GM12878 (cell line): ENCODE data around the gene SMC5. TPM values are rescaled to one million over a fixed set of nuclear protein-coding genes. Genes with fewer than 3 reads are reported as not detected.

ENCODE experiments used
- ATAC-seq: fragments of 200-7000 bp; cut with Tn5 transposase; 3 replicates; pipeline ENCODE4 v1.9.1; 2020; ENCODE audit warnings: mild to moderate bottlenecking, moderate library complexity
- BruUV-seq: library from RNA; stranded (reverse); fragments of 400-500 nt; replicated peaks from 2 replicates; lab custom pipeline; 2021; lab: Mats Ljungman, UMichigan
- CTCF ChIA-PET: fragments of 300-600 bp; sonication (Branson Sonifier 250); formaldehyde crosslinking; extraction: SDS; loops from one replicate; lab custom pipeline; 2021; ENCODE audit warnings: inconsistent platforms; lab: Yijun Ruan, JAX
- POLR2A ChIA-PET: fragments of 350-600 bp; formaldehyde crosslinking; extraction: SDS; loops from one replicate; lab custom pipeline; 2021; ENCODE audit warnings: inconsistent platforms; lab: Charles Lee
- RAD21 ChIA-PET: fragments of 300-600 bp; sonication (Branson Sonifier 250); formaldehyde crosslinking; loops from one replicate; lab custom pipeline; 2023; ENCODE audit warnings: antibody characterized with exemption; ENCODE audit not compliant: unreplicated experiment; lab: Charles Lee
- SMC1A ChIA-PET: fragments of 300-600 bp; sonication (Branson Sonifier 250); formaldehyde crosslinking; loops from one replicate; lab custom pipeline; 2023; ENCODE audit not compliant: unreplicated experiment, uncharacterized antibody; lab: Charles Lee
- DNase-seq: peaks from one replicate; pipeline ENCODE4 v3.0.0-alpha.2; 2011; ENCODE audit warnings: low read depth, low spot score
- FAIRE-seq: peaks from 3 replicates; lab custom pipeline; 2011; peaks lifted over from hg19 to GRCh38; lab: Jason Lieb, UNC
- H2AFZ ChIP-seq: 2 replicates; pipeline ENCODE4 v1.6.0; 2011; ENCODE audit warnings: low read depth, low read length, control low read depth; ENCODE audit not compliant: control insufficient read depth
- H3K27ac ChIP-seq: 2 replicates; pipeline ENCODE4 v1.5.1; 2011; ENCODE audit warnings: control low read depth; ENCODE audit not compliant: control insufficient read depth, insufficient read depth
- H3K27me3 ChIP-seq, 2 experiments: replicated peaks in 1 of 2; 2 replicates each; pipeline versions ENCODE4 v1.6.0 to v1.6.1; 2011; ENCODE audit warnings: low read length in 1 of 2; ENCODE audit not compliant: control insufficient read depth in 2 of 2, insufficient read depth in 2 of 2
- H3K36me3 ChIP-seq, 2 experiments: 2 replicates each; pipeline ENCODE4 v1.5.1; 2011; ENCODE audit warnings: low read length in 1 of 2; ENCODE audit not compliant: control insufficient read depth in 2 of 2, insufficient read depth in 2 of 2
- H3K4me1 ChIP-seq: 2 replicates; pipeline ENCODE4 v1.6.1; 2011; ENCODE audit warnings: mild to moderate bottlenecking, low read length, moderate library complexity, mixed read lengths; ENCODE audit not compliant: control insufficient read depth, insufficient read depth
- H3K4me2 ChIP-seq: 2 replicates; pipeline ENCODE4 v1.6.0; 2011; ENCODE audit warnings: control low read depth; ENCODE audit not compliant: control insufficient read depth, insufficient read depth
- H3K4me3 ChIP-seq: fragments of 200-600 bp; sonication (generic); 2 replicates; pipeline ENCODE4 v1.5.1; 2016
- H3K79me2 ChIP-seq: 2 replicates; pipeline ENCODE4 v1.6.0; 2011; ENCODE audit warnings: low read length; ENCODE audit not compliant: control insufficient read depth, insufficient read depth
- H3K9ac ChIP-seq: 2 replicates; pipeline ENCODE4 v1.8.0; 2011; ENCODE audit warnings: low read length, control low read depth, mixed read lengths; ENCODE audit not compliant: control insufficient read depth, insufficient read depth
- H3K9me3 ChIP-seq: replicated peaks from 3 replicates; pipeline ENCODE4 v1.5.1; 2011; ENCODE audit warnings: mild to moderate bottlenecking, low read length; ENCODE audit not compliant: control insufficient read depth, insufficient read depth
- H4K20me1 ChIP-seq: 2 replicates; pipeline ENCODE4 v1.6.0; 2011; ENCODE audit not compliant: control insufficient read depth, insufficient read depth
- BACH1 ChIP-seq: fragments of 450-650 bp; IDR thresholded peaks from 2 replicates; pipeline ENCODE4 v1.6.1; 2017; ENCODE audit warnings: mild to moderate bottlenecking, borderline replicate concordance
- BHLHE40 ChIP-seq, 2 experiments: fragments of 450-650 bp in 1 of 2; IDR thresholded peaks; 2 replicates each; pipeline ENCODE4 v1.6.1; 2011 to 2017; ENCODE audit warnings: low read depth in 2 of 2, borderline replicate concordance in 1 of 2, improper control_type of control experiment in 1 of 2, low read length in 1 of 2, mild to moderate bottlenecking in 1 of 2
- CHD1 ChIP-seq: IDR thresholded peaks from 2 replicates; pipeline ENCODE4 v1.6.1; 2012; ENCODE audit warnings: low read depth, low read length, improper control_type of control experiment
- ETV6 ChIP-seq, 2 experiments: fragments of 450-650 bp in 1 of 2; IDR thresholded peaks in 1 of 2; conservative IDR thresholded peaks in 1 of 2; 2 replicates each; pipeline ENCODE4 v1.6.1; 2014; ENCODE audit warnings: antibody characterized with exemption in 1 of 2, borderline replicate concordance in 1 of 2, low read depth in 1 of 2, mild to moderate bottlenecking in 1 of 2, moderate library complexity in 1 of 2
- FOXM1 ChIP-seq: IDR thresholded peaks from 2 replicates; pipeline ENCODE4 v1.6.1; 2012; ENCODE audit warnings: low read depth, mild to moderate bottlenecking, inconsistent platforms, low read length, moderate library complexity
- GABPA ChIP-seq: IDR thresholded peaks from 2 replicates; pipeline ENCODE4 v1.6.1; 2014; ENCODE audit warnings: antibody characterized with exemption, low read depth, mild to moderate bottlenecking, inconsistent platforms
- HCFC1 ChIP-seq: fragments of 150-350 bp; IDR thresholded peaks from 2 replicates; pipeline ENCODE4 v1.6.1; 2014; ENCODE audit warnings: low read length
- MEF2B ChIP-seq: fragments of 450-650 bp; IDR thresholded peaks from 2 replicates; pipeline ENCODE4 v1.6.1; 2018; ENCODE audit warnings: mild to moderate bottlenecking, moderate library complexity; ENCODE audit not compliant: partially characterized antibody, poor library complexity, severe bottlenecking
- MTA2 ChIP-seq: fragments of 450-650 bp; IDR thresholded peaks from 2 replicates; pipeline ENCODE4 v1.6.1; 2016; ENCODE audit warnings: low read depth, mild to moderate bottlenecking, moderate library complexity
- MXI1 ChIP-seq: fragments of 150-350 bp; IDR thresholded peaks from 2 replicates; pipeline ENCODE4 v1.6.1; 2011; ENCODE audit warnings: low read depth, mild to moderate bottlenecking, inconsistent platforms, low read length, improper control_type of control experiment
- NFYA ChIP-seq: IDR thresholded peaks from 2 replicates; pipeline ENCODE4 v1.6.1; 2011; ENCODE audit warnings: low read depth, mild to moderate bottlenecking, low read length, improper control_type of control experiment, borderline replicate concordance
- NRF1 ChIP-seq: conservative IDR thresholded peaks from 2 replicates; pipeline ENCODE4 v1.6.1; 2011; ENCODE audit warnings: mild to moderate bottlenecking, low read depth, low read length, improper control_type of control experiment
- TAF1 ChIP-seq: IDR thresholded peaks from 2 replicates; pipeline ENCODE4 v1.6.1; 2011; ENCODE audit warnings: mild to moderate bottlenecking, low read depth, low read length, borderline replicate concordance
- TBL1XR1 ChIP-seq: IDR thresholded peaks from 2 replicates; pipeline ENCODE4 v1.6.1; 2012; ENCODE audit warnings: low read depth, low read length, improper control_type of control experiment
- WGBS: methylation state at CpG from one replicate; pipeline ENCODE4 v1.1.6; 2016; ENCODE audit warnings: low lambda C conversion rate; ENCODE audit not compliant: insufficient replicate concordance, insufficient coverage; ENCODE audit errors: missing lambda C conversion rate; 5-methylcytosine and 5-hydroxymethylcytosine counted together
- in situ Hi-C: fragments of 300-500 bp; cut with MboI; formaldehyde crosslinking; loops from 9 replicates; pipeline ENCODE4 v1.14.3; 2018; ENCODE audit warnings: mixed read lengths
- intact Hi-C: fragments of 100-400 bp; cut with micrococcal nuclease; formaldehyde crosslinking; loops from one replicate; pipeline ENCODE4 v1.14.2; 2022; ENCODE audit not compliant: unreplicated experiment
- polyA plus RNA-seq, 11 experiments: library from polyadenylated mRNA; depleted of rRNA in 4 of 11; unstranded in 6 of 11; stranded (reverse) in 5 of 11; fragments of >200 nt; fragmentation: Nextera tagmentation in 4 of 11; fragmentation: Illumina TruSeq in 1 of 11; extraction: Ambion mirVana in 4 of 11; extraction: Trizol in 1 of 11; gene quantifications; 1 replicate in 1 of 11; 2 replicates in 10 of 11; pipeline versions ENCODE4 v1.2.1 to v1.2.3, GENCODE V29; 2011 to 2016; ENCODE audit warnings: inconsistent platforms in 2 of 11, missing spikeins in 2 of 11, low read depth in 1 of 11
- total RNA-seq, 4 experiments: library from RNA; depleted of rRNA in 3 of 4; stranded (reverse); fragments of >200 nt in 3 of 4; fragmentation: Illumina TruSeq in 1 of 4; extraction: Trizol in 1 of 4; gene quantifications; 2 replicates each; pipeline versions ENCODE4 v1.2.1 to v1.2.3, GENCODE V29; 2013 to 2021
- TF ChIP-seq, protein P1 (sequence below), 3 experiments: IDR thresholded peaks in 2 of 3; conservative IDR thresholded peaks in 1 of 3; 2 replicates each; pipeline ENCODE4 v1.5.1; 2011; ENCODE audit warnings: low read depth in 3 of 3, low read length in 3 of 3, mild to moderate bottlenecking in 3 of 3, control low read depth in 2 of 3, moderate library complexity in 2 of 3, inconsistent platforms in 1 of 3, mixed read lengths in 1 of 3; ENCODE audit not compliant: control insufficient read depth in 2 of 3, insufficient read depth in 1 of 3; ENCODE audit errors: extremely low read depth in 1 of 3

SMC5 gene
- total and polyA plus RNA-seq, 10 of the 15 experiments (the other 5 are each of a cell fraction or from before 2014, with no cell fraction given): 6.5 to 47.1 (median 22.9) TPM

DNA sequence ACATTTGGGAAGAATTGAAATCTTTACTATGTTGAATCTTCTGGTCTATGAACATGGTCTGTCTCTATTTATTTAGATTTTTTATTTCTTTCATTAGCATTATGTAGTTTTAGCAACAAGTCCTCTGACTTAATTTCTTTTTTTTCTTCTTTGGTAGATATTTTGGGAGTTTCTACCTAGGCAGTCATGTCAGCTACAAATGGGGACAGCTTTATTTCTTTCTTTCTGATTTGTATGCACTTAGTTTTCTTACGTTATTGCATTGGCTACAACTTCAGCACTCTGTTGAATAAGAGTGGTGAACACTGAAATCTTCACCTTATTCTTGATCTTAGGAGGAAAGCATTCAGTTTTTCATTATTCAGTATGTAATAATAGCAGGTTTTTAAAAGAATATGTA, 33.5 kb downstream of the SMC5 start:
- Histone ChIP-seq H2AFZ (no peak overlapping the region), H3K4me1 (no peaks in the 10 kb centered on the region), H3K27me3 (no peaks in the 10 kb centered on the region), H3K36me3 (peaks cover 2 to 6% of the 10 kb centered on the region in 2 experiments; a peak in 3 of 4 replicates), H3K79me2 (no peaks in the 10 kb centered on the region), H3K4me2 (no peak overlapping the region), H3K27ac (no peak overlapping the region)
- SMC1A ChIA-PET: interaction anchor here (1.2 to 1.3 kb wide), 2 partner anchors 8 to 74 kb away, joined by 3 to 4 read pairs; no protein-coding TSS in a partner anchor
- POLR2A ChIA-PET: no interaction called here
- ATAC-seq: no peak
- CTCF ChIA-PET: no interaction called here
- in situ Hi-C loops (no loop called here), intact Hi-C loops (no loop called here)
- DNase-seq: no peak
- RAD21 ChIA-PET: no interaction called here
- no peak for TF ChIP-seq FOXM1
- no peak for TF ChIP-seq MEF2B
- TF ChIP-seq, all 136 proteins: peak for 0
- Histone ChIP-seq H4K20me1 (no peaks in the 10 kb centered on the region), H3K4me3 (no peak overlapping the region), H3K9me3 (peaks cover 13% of the 10 kb centered on the region), H3K9ac (no peak overlapping the region)
- WGBS: 96% methylated on average over 1 of the region's 1 CpG
- no peak for FAIRE-seq
- BruUV-seq: no TSS peak

GRCh38 chr9:70293214-70293613, 34.4 kb downstream of the SMC5 start:
- WGBS: 92% methylated on average over 1 of the region's 1 CpG
- H4K20me1 ChIP-seq: no peaks in the 10 kb centered on the region
- H3K4me2 ChIP-seq: no peak overlapping the region
- H3K9ac ChIP-seq: no peak overlapping the region
- no peaks in the 10 kb centered on the region for H3K27me3 ChIP-seq
- intact Hi-C loops (no loop called here), in situ Hi-C loops (no loop called here)
- CTCF ChIA-PET: no interaction called here
- no peak overlapping the region for H3K27ac ChIP-seq
- SMC1A ChIA-PET: interaction anchor here (1.0 to 1.3 kb wide), 2 partner anchors 75 to 309 kb away, joined by 3 to 4 read pairs; no protein-coding TSS in a partner anchor
- FAIRE-seq (no peak), DNase-seq (no peak), ATAC-seq (no peak)
- peaks cover 13% of the 10 kb centered on the region for H3K9me3 ChIP-seq
- H3K4me1 ChIP-seq: no peaks in the 10 kb centered on the region
- no peak overlapping the region for H2AFZ ChIP-seq
- BruUV-seq: no TSS peak
- H3K4me3 ChIP-seq: no peak overlapping the region
- no peaks in the 10 kb centered on the region for H3K79me2 ChIP-seq
- POLR2A ChIA-PET: interaction anchor here (0.6 kb wide), 1 partner anchor 17 kb away, joined by 11 read pairs; no protein-coding TSS in a partner anchor
- RAD21 ChIA-PET: interaction anchor here (0.5 kb wide), 1 partner anchor 19 kb away, joined by 3 read pairs; no protein-coding TSS in a partner anchor
- peaks cover 4 to 6% of the 10 kb centered on the region in 2 experiments; a peak in 3 of 4 replicates for H3K36me3 ChIP-seq
- TF ChIP-seq TAF1 (no peak), BHLHE40 (IDR thresholded peaks at IDR 0.05; ENCODE audit: borderline replicate concordance in 1 of 2, low read depth in 2 of 2, low read length in 1 of 2) (no peak), GABPA (no peak), NRF1 (no peak), NFYA (no peak), TBL1XR1 (no peak), MTA2 (no peak), CHD1 (no peak), ETV6 (conservative IDR thresholded peaks at IDR 0.05 in 1 of 2, IDR thresholded peaks at IDR 0.05 in 1 of 2; ENCODE audit: borderline replicate concordance in 1 of 2, low read depth in 1 of 2) (no peak), MXI1 (no peak), BACH1 (no peak), HCFC1 (no peak)
- TF ChIP-seq, protein P1, sequence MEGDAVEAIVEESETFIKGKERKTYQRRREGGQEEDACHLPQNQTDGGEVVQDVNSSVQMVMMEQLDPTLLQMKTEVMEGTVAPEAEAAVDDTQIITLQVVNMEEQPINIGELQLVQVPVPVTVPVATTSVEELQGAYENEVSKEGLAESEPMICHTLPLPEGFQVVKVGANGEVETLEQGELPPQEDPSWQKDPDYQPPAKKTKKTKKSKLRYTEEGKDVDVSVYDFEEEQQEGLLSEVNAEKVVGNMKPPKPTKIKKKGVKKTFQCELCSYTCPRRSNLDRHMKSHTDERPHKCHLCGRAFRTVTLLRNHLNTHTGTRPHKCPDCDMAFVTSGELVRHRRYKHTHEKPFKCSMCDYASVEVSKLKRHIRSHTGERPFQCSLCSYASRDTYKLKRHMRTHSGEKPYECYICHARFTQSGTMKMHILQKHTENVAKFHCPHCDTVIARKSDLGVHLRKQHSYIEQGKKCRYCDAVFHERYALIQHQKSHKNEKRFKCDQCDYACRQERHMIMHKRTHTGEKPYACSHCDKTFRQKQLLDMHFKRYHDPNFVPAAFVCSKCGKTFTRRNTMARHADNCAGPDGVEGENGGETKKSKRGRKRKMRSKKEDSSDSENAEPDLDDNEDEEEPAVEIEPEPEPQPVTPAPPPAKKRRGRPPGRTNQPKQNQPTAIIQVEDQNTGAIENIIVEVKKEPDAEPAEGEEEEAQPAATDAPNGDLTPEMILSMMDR (IDR thresholded peaks at IDR 0.05 in 2 of 3, conservative IDR thresholded peaks at IDR 0.05 in 1 of 3; ENCODE audit: control insufficient read depth in 2 of 3, extremely low read depth in 1 of 3, insufficient read depth in 1 of 3, low read depth in 3 of 3, low read length in 3 of 3): no peak
